ENCODE results near the gene PLSCR2.

GRCh38 chr3:146416366-146416765, 53.0 kb downstream of the PLSCR2 start:
- TF ChIP-seq CTCF (conservative IDR thresholded peaks at IDR 0.05; ENCODE audit: low read length): no peak
- no peak for TF ChIP-seq EZH2phosphoT487 (IDR thresholded peaks at IDR 0.05; ENCODE audit: borderline replicate concordance)
